ENCODE measurements around the gene CREB1. TPM values are rescaled to one million over a fixed set of nuclear protein-coding genes. Genes with fewer than 3 reads are reported as not detected.
A peak's percentile ranks its signal among the peaks of the same experiment; 100 is the strongest.

CREB1 gene
- total RNA-seq, 1 donor from 2014 or later: 27.3 TPM

DNA sequence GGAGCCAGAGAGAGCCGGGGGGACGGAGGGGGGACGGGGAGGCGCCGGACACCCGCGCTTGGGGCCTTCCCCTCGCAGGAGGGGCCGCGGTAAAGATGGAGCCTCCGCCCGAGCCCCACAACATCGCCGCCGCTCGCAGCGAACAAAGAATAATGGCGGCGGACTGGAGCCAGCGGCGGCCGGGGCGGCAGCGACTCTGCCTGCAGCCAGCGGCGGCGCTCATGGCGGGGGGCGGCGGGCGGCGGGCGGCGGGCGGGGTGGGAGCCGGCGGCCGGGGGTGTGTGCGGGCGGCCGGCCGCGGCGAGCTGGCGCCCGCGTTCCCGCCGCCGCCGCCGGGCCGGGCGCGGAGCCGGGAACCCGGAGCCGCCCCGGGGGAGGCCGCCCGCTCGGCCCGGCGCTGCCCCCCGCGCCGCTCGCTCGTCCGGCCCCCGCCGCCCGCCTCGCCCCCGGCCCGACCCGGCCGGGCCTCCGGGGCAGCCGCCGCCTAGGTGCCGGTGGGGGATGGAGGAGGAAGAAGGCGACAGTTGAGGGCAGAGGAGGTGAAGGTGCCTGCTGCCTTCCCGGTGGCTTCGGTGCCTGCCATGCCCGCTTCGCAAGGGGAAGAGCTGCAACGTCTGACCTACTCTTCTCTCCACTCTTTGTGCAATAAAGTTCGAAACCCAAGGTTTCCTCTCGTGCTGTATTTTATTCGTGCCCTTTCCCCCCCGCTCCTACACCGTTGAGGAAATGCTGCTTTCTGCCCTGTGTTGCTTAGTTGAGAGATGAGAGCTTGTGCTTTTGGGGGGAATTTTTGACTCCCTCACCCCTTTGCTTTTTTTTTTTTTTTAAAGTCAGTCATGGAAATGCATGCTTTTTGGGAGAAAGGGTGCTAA, 634 bp downstream of the CREB1 start:
- no peak for DNase-seq (ENCODE audit: extremely low spot score in 2 of 2)
- TF ChIP-seq POLR2AphosphoS5 (IDR thresholded peaks at IDR 0.05; ENCODE audit: insufficient read depth in 1 of 2, low read depth in 1 of 2): peak in 1 of 2 donors; percentile 64
- TF ChIP-seq POLR2A (IDR thresholded peaks at IDR 0.05): peak in 1 of 2 donors; percentile 18
- TF ChIP-seq, protein P1, sequence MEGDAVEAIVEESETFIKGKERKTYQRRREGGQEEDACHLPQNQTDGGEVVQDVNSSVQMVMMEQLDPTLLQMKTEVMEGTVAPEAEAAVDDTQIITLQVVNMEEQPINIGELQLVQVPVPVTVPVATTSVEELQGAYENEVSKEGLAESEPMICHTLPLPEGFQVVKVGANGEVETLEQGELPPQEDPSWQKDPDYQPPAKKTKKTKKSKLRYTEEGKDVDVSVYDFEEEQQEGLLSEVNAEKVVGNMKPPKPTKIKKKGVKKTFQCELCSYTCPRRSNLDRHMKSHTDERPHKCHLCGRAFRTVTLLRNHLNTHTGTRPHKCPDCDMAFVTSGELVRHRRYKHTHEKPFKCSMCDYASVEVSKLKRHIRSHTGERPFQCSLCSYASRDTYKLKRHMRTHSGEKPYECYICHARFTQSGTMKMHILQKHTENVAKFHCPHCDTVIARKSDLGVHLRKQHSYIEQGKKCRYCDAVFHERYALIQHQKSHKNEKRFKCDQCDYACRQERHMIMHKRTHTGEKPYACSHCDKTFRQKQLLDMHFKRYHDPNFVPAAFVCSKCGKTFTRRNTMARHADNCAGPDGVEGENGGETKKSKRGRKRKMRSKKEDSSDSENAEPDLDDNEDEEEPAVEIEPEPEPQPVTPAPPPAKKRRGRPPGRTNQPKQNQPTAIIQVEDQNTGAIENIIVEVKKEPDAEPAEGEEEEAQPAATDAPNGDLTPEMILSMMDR (IDR thresholded peaks at IDR 0.05): no peak

DNA sequence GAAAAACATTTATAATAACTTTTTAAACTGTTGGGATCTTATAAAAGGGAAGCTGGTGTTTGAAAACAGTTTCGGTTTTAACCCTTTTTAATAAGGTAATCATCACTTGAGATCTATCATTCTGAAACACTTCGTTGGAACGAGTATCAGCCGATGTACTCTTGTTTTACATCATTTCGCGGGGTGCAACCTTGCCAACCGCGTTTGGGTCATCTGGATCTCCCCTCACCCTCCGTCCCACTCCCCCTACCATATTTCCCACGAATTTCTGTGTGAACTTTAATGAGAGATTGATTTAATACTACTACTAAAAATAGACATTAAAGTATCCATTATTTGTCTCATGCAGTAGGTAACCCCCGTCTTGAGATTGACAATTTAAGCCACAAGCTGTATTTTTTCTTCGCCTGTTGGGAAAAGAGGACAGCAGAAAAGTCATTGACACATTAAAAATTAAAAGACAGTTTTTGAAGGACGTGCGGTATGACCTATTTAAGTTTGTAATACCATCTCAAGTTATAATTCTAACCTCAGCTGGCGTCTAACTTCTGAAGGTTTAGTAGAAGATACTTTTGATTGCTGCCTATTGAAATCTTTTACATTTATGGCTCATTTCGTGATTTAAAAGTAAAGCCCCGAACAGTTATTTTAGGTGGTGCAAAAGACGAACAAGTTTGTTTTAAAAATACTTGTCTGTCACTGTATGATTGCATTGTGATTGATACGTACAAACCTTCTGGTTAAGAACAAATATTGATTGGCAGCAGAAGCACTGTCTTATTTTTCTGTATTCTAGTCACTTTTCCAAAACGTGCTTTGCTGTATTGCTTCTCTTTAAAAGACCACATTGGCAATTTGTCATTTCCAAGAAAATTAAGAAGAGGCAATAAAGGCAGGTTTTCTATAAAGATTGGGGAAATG, 1.5 kb downstream of the CREB1 start:
- peak overlapping the region; percentile 72 to 80 for H3K4me3 ChIP-seq
- no peaks in the 10 kb centered on the region for H3K27me3 ChIP-seq
- H3K36me3 ChIP-seq: no peaks in the 10 kb centered on the region
- no peak for DNase-seq (ENCODE audit: extremely low spot score in 2 of 2)
- H3K4me1 ChIP-seq: peaks cover 62% of the 10 kb centered on the region
- TF ChIP-seq POLR2A (IDR thresholded peaks at IDR 0.05) (no peak), POLR2AphosphoS5 (IDR thresholded peaks at IDR 0.05; ENCODE audit: insufficient read depth in 1 of 2, low read depth in 1 of 2) (no peak)
- TF ChIP-seq, protein P1 (IDR thresholded peaks at IDR 0.05): no peak
- no peaks in the 10 kb centered on the region for H3K9me3 ChIP-seq
- intact Hi-C loops (cut with DNase I): no loop called here
- peak overlapping the region; percentile 95 for H3K27ac ChIP-seq

More for the DNA sequence above, 634 bp downstream of the CREB1 start:
- H3K27me3 ChIP-seq: no peaks in the 10 kb centered on the region
- peaks cover 53% of the 10 kb centered on the region for H3K4me1 ChIP-seq
- no peaks in the 10 kb centered on the region for H3K9me3 ChIP-seq
- peak overlapping the region; percentile 72 to 80 for H3K4me3 ChIP-seq
- intact Hi-C loops (cut with DNase I): no loop called here
- peak overlapping the region; percentile 95 for H3K27ac ChIP-seq
- no peaks in the 10 kb centered on the region for H3K36me3 ChIP-seq

DNA sequence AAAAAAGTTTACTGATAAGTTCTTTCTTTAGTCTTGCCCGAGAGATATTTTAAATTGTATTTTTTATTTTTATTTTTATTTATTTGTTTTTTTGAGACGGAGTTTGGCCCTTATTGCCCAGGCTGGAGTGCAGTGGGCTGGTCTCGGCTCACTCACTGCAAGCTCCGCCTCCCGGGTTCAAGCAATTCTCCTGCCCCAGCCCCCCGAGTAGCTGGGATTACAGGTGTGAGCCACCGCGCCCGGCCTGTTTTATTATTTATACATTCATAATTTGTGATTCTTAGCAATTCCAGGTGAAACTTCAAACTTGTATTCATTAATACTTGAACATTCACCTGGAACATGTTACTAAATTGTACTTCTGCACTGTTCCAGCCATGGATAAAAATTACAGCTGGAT, 2.9 kb downstream of the CREB1 start:
- DNase-seq (ENCODE audit: extremely low spot score in 2 of 2): no peak
- Histone ChIP-seq H3K9me3 (no peaks in the 10 kb centered on the region), H3K4me3 (no peak overlapping the region), H3K27me3 (no peaks in the 10 kb centered on the region), H3K4me1 (peaks cover 65% of the 10 kb centered on the region), H3K36me3 (no peaks in the 10 kb centered on the region), H3K27ac (peak overlapping the region; percentile 95)
- TF ChIP-seq POLR2AphosphoS5 (IDR thresholded peaks at IDR 0.05; ENCODE audit: insufficient read depth in 1 of 2, low read depth in 1 of 2) (no peak), POLR2A (IDR thresholded peaks at IDR 0.05) (no peak)
- TF ChIP-seq, protein P1 (IDR thresholded peaks at IDR 0.05): no peak
- intact Hi-C loops (cut with DNase I): no loop called here

DNA sequence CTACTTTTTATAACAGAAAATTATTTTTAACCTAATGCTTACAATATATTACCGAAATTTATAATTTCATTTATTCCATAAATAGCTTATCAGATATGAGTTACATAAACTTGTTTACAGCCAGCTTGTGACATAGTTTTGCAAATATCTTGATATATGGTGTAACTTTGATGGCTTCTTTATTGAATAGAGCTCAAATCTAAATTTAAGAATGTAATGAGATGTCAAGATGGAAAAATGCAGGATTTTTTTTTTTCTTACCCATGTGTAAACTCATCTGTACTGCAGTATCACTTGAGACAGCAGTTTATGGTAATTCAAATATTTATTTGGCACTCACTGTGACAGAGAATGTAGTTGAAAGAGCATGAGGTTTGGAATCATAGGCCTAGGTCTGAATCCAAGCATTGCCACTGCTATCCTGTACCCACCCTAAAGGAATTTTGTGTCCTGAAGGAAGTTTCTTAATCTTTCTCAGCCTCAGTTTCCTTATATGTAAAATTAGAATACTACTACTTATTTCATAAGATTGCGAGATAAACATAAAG, 3.8 kb downstream of the CREB1 start:
- intact Hi-C loops (cut with DNase I): no loop called here
- Histone ChIP-seq H3K36me3 (no peaks in the 10 kb centered on the region), H3K4me3 (no peak overlapping the region), H3K4me1 (peaks cover 63% of the 10 kb centered on the region), H3K27ac (no peak overlapping the region), H3K9me3 (no peaks in the 10 kb centered on the region), H3K27me3 (no peaks in the 10 kb centered on the region)
- TF ChIP-seq POLR2A (IDR thresholded peaks at IDR 0.05): no peak
- TF ChIP-seq, protein P1 (IDR thresholded peaks at IDR 0.05): no peak
- no peak for TF ChIP-seq POLR2AphosphoS5 (IDR thresholded peaks at IDR 0.05; ENCODE audit: insufficient read depth in 1 of 2, low read depth in 1 of 2)
- DNase-seq (ENCODE audit: extremely low spot score in 2 of 2): no peak

Measured in vagina (tissue), 2 donors.